AG04450 (cell line): ENCODE results near the gene ASIP. TPM values are rescaled to one million over a fixed set of nuclear protein-coding genes. Genes with fewer than 3 reads are reported as not detected.
"Not testable (repeated sequence)": the region's sequence is repeated elsewhere in the genome, so short reads cannot be mapped to it uniquely, and the experiment has no call there.

ENCODE experiments used
- CTCF ChIA-PET: fragments of 300-600, 350-600 bp; formaldehyde crosslinking; extraction: SDS; loops from one replicate; lab custom pipeline; 2022; ENCODE audit warnings: antibody characterized with exemption, inconsistent platforms; lab: Charles Lee
- POLR2A ChIA-PET: fragments of 350-600 bp; formaldehyde crosslinking; extraction: SDS; loops from one replicate; lab custom pipeline; 2021; ENCODE audit warnings: antibody characterized with exemption, inconsistent platforms; lab: Yijun Ruan, JAX
- DNase-seq: peaks from one replicate; pipeline ENCODE4 v3.0.0-alpha.2; 2011; ENCODE audit warnings: low read depth, low spot score
- H3K27ac ChIP-seq: one replicate; pipeline ENCODE4 v1.5.1; 2012; ENCODE audit warnings: low read depth, low read length, control low read depth
- H3K27me3 ChIP-seq: one replicate; pipeline ENCODE4 v1.6.0; 2012; ENCODE audit warnings: low read length; ENCODE audit not compliant: control insufficient read depth, insufficient read depth
- H3K4me3 ChIP-seq: 2 replicates; pipeline ENCODE4 v1.5.1; 2011; ENCODE audit warnings: mild to moderate bottlenecking, low read depth, low read length, control low read depth
- H3K9me3 ChIP-seq: 2 replicates; pipeline ENCODE4 v1.5.1; 2012; ENCODE audit warnings: low read length; ENCODE audit not compliant: control insufficient read depth, insufficient read depth
- CTCF ChIP-seq: IDR thresholded peaks from 2 replicates; pipeline ENCODE4 v1.5.1; 2011; ENCODE audit warnings: low read depth, low read length, control low read depth, inconsistent platforms
- polyA plus RNA-seq: library from polyadenylated mRNA; depleted of rRNA; stranded (reverse); fragments of >200 nt; gene quantifications from 2 replicates; pipeline ENCODE4 v1.2.3, GENCODE V29; 2011

The ASIP gene
- polyA plus RNA-seq, 1 experiment: not detected

GRCh38 chr20:34232494-34233087 is 8.6 kb upstream of the ASIP start:
- ChIA-PET POLR2A (no interaction called here), CTCF (interaction anchor here (0.7 kb wide), 1 partner anchor 70 kb away, joined by 7 read pairs; no protein-coding TSS in a partner anchor)

GRCh38 chr20:34233687-34234086 is 7.5 kb upstream of the ASIP start:
- H3K27ac ChIP-seq: no peak overlapping the region
- ChIA-PET POLR2A (no interaction called here), CTCF (no interaction called here)

More at GRCh38 chr20:34232494-34233087, 8.6 kb upstream of the ASIP start:
- Histone ChIP-seq H3K9me3 (no peaks in the 10 kb centered on the region), H3K27me3 (peaks cover 12% of the 10 kb centered on the region), H3K4me3 (no peak overlapping the region), H3K27ac (no peak overlapping the region)
- no peak for DNase-seq
- TF ChIP-seq CTCF: no peak

GRCh38 chr20:34235875-34236274 is 5.3 kb upstream of the ASIP start:
- ChIA-PET POLR2A (no interaction called here), CTCF (no interaction called here)
- peaks cover 33% of the 10 kb centered on the region for H3K27me3 ChIP-seq
- no peak overlapping the region for H3K4me3 ChIP-seq
- DNase-seq: no peak
- H3K9me3 ChIP-seq: no peaks in the 10 kb centered on the region
- no peak overlapping the region for H3K27ac ChIP-seq
- no peak for TF ChIP-seq CTCF

More at GRCh38 chr20:34233687-34234086, 7.5 kb upstream of the ASIP start:
- Histone ChIP-seq H3K9me3 (no peaks in the 10 kb centered on the region), H3K4me3 (no peak overlapping the region), H3K27me3 (peaks cover 15% of the 10 kb centered on the region)
- no peak for DNase-seq
- no peak for TF ChIP-seq CTCF

GRCh38 chr20:34237942-34238341 is 3.3 kb upstream of the ASIP start:
- H3K4me3 ChIP-seq: no peak overlapping the region
- TF ChIP-seq CTCF: no peak
- no peak overlapping the region for H3K27ac ChIP-seq
- H3K27me3 ChIP-seq: peaks cover 27% of the 10 kb centered on the region
- CTCF ChIA-PET: no interaction called here
- no peak for DNase-seq
- H3K9me3 ChIP-seq: no peaks in the 10 kb centered on the region
- POLR2A ChIA-PET: no interaction called here

- POLR2A ChIA-PET: no interaction called here
- H3K27me3 ChIP-seq: peaks cover 27% of the 10 kb centered on the region
- no peak for TF ChIP-seq CTCF
- no peak overlapping the region for H3K27ac ChIP-seq
- no peak for DNase-seq
- CTCF ChIA-PET: no interaction called here
- H3K4me3 ChIP-seq: no peak overlapping the region
- H3K9me3 ChIP-seq: no peaks in the 10 kb centered on the region
Measured at GRCh38 chr20:34240121-34240520, 1.1 kb upstream of the ASIP start.

- CTCF ChIA-PET, H3K9me3 ChIP-seq, H3K4me3 ChIP-seq, H3K27ac ChIP-seq, DNase-seq, POLR2A ChIA-PET: not testable (repeated sequence)
- peaks cover 27% of the 10 kb centered on the region for H3K27me3 ChIP-seq
Measured at GRCh38 chr20:34242015-34242414, 792 bp downstream of the ASIP start.
